IMR-90 (cell line): Measurements from ENCODE around the gene LTBP2. TPM values are rescaled to one million over a fixed set of nuclear protein-coding genes. Genes with fewer than 3 reads are reported as not detected.

Experiments
- ATAC-seq: fragments of 200-7000 bp; cut with Tn5 transposase; 2 replicates; pipeline ENCODE4 v1.9.1; 2020; ENCODE audit warnings: low read depth, mild to moderate bottlenecking, moderate library complexity
- BruUV-seq: library from RNA; stranded (reverse); fragments of 400-500 nt; replicated peaks from 2 replicates; lab custom pipeline; 2021; lab: Mats Ljungman, UMichigan
- CTCF ChIA-PET: fragments of 300-600 bp; formaldehyde crosslinking; extraction: SDS; loops from one replicate; lab custom pipeline; 2021; ENCODE audit warnings: antibody characterized with exemption; lab: Yijun Ruan, JAX
- POLR2A ChIA-PET: fragments of 300-600 bp; sonication (Branson Sonifier 250); formaldehyde crosslinking; loops from one replicate; lab custom pipeline; 2022; ENCODE audit warnings: antibody characterized with exemption; ENCODE audit not compliant: unreplicated experiment; lab: Charles Lee
- DNase-seq: peaks from one replicate; pipeline ENCODE4 v3.0.0; 2013
- H2AFZ ChIP-seq: replicated peaks from 2 replicates; pipeline ENCODE3; 2013; ENCODE audit warnings: low read length, mild to moderate bottlenecking; ENCODE audit not compliant: poor library complexity
- H2AK5ac ChIP-seq: 2 replicates; pipeline ENCODE4 v1.6.1; 2013; ENCODE audit warnings: low read depth, low read length, inconsistent platforms
- H2AK9ac ChIP-seq: replicated peaks from 2 replicates; pipeline ENCODE3; 2013; ENCODE audit warnings: mild to moderate bottlenecking, low read depth, low read length, moderate library complexity; ENCODE audit not compliant: poor library complexity
- H2BK120ac ChIP-seq: 2 replicates; pipeline ENCODE4 v1.6.1; 2013; ENCODE audit warnings: low read depth, low read length, inconsistent platforms
- H2BK15ac ChIP-seq: 3 replicates; pipeline ENCODE4 v1.6.1; 2013; ENCODE audit warnings: low read depth, low read length, inconsistent platforms
- H2BK20ac ChIP-seq: 2 replicates; pipeline ENCODE4 v1.6.1; 2013; ENCODE audit warnings: low read depth, mild to moderate bottlenecking, inconsistent platforms, low read length, moderate library complexity
- H2BK5ac ChIP-seq: 2 replicates; pipeline ENCODE4 v1.6.1; 2013; ENCODE audit warnings: mild to moderate bottlenecking, low read depth, low read length, inconsistent platforms; ENCODE audit not compliant: poor library complexity, severe bottlenecking
- H3K14ac ChIP-seq: replicated peaks from 2 replicates; pipeline ENCODE4 v1.6.1; 2013; ENCODE audit warnings: low read depth, low read length, inconsistent platforms
- H3K18ac ChIP-seq: 2 replicates; pipeline ENCODE4 v1.6.1; 2013; ENCODE audit warnings: low read depth, low read length, control low read depth
- H3K23ac ChIP-seq: 2 replicates; pipeline ENCODE4 v1.6.1; 2013; ENCODE audit warnings: low read depth, low read length, inconsistent platforms
- H3K27ac ChIP-seq: 2 replicates; pipeline ENCODE4 v1.5.1; 2013; ENCODE audit warnings: mild to moderate bottlenecking, control low read depth, low read length; ENCODE audit not compliant: insufficient read depth
- H3K27me3 ChIP-seq: 2 replicates; pipeline ENCODE4 v1.6.1; 2013; ENCODE audit warnings: low read length; ENCODE audit not compliant: control insufficient read depth, insufficient read depth
- H3K36me3 ChIP-seq: 2 replicates; pipeline ENCODE4 v1.6.1; 2013; ENCODE audit warnings: low read length, mixed read lengths; ENCODE audit not compliant: control insufficient read depth, insufficient read depth
- H3K4ac ChIP-seq: 2 replicates; pipeline ENCODE4 v1.6.1; 2013; ENCODE audit warnings: low read depth, low read length, inconsistent platforms
- H3K4me1 ChIP-seq: 2 replicates; pipeline ENCODE4 v1.6.1; 2013; ENCODE audit warnings: low read length, mixed read lengths; ENCODE audit not compliant: control insufficient read depth, insufficient read depth
- H3K4me2 ChIP-seq: 2 replicates; pipeline ENCODE4 v1.6.1; 2013; ENCODE audit warnings: low read depth, mild to moderate bottlenecking, control low read depth, low read length, moderate library complexity
- H3K4me3 ChIP-seq: 2 replicates; pipeline ENCODE4 v1.5.1; 2013; ENCODE audit warnings: low read depth, mild to moderate bottlenecking, control low read depth, low read length, moderate library complexity; ENCODE audit not compliant: insufficient read depth
- H3K56ac ChIP-seq: 2 replicates; pipeline ENCODE4 v1.6.1; 2013; ENCODE audit warnings: low read length, inconsistent platforms; ENCODE audit not compliant: insufficient read depth; ENCODE audit errors: extremely low read depth
- H3K79me1 ChIP-seq, 2 experiments: 2 replicates each; pipeline ENCODE4 v1.6.1; 2013; ENCODE audit warnings: low read length in 2 of 2, inconsistent platforms in 1 of 2, low read depth in 1 of 2
- H3K9ac ChIP-seq: 2 replicates; pipeline ENCODE4 v1.6.1; 2013; ENCODE audit warnings: low read depth, low read length, control low read depth
- H3K9me1 ChIP-seq: 2 replicates; pipeline ENCODE4 v1.6.1; 2013; ENCODE audit warnings: low read length, inconsistent platforms; ENCODE audit not compliant: insufficient read depth
- H3K9me3 ChIP-seq: 2 replicates; pipeline ENCODE4 v1.6.1; 2013; ENCODE audit warnings: low read length; ENCODE audit not compliant: control insufficient read depth, insufficient read depth
- H4K20me1 ChIP-seq: 2 replicates; pipeline ENCODE4 v1.6.1; 2013; ENCODE audit warnings: low read length, inconsistent platforms; ENCODE audit not compliant: insufficient read depth
- H4K5ac ChIP-seq: 2 replicates; pipeline ENCODE4 v1.6.1; 2013; ENCODE audit warnings: mild to moderate bottlenecking, low read depth, low read length, control low read depth
- H4K8ac ChIP-seq, 2 experiments: 2 replicates each; pipeline ENCODE4 v1.6.1; 2013; ENCODE audit warnings: low read depth in 2 of 2, low read length in 2 of 2, control low read depth in 1 of 2, inconsistent platforms in 1 of 2
- H4K91ac ChIP-seq: 2 replicates; pipeline ENCODE4 v1.6.1; 2013; ENCODE audit warnings: low read depth, low read length, inconsistent platforms; ENCODE audit not compliant: insufficient read depth
- BHLHE40 ChIP-seq: fragments of 150-350 bp; IDR thresholded peaks from 2 replicates; pipeline ENCODE4 v1.6.1; 2016; ENCODE audit warnings: mild to moderate bottlenecking, low read depth, low read length
- CHD1 ChIP-seq: IDR thresholded peaks from 2 replicates; pipeline ENCODE4 v1.6.1; 2012; ENCODE audit warnings: low read depth, low read length, improper control_type of control experiment
- CTCF ChIP-seq: conservative IDR thresholded peaks from 2 replicates; pipeline ENCODE4 v1.5.1; 2012; ENCODE audit warnings: mild to moderate bottlenecking, low read depth, low read length, improper control_type of control experiment
- FOS ChIP-seq: fragments of 150-350 bp; IDR thresholded peaks from 2 replicates; pipeline ENCODE4 v1.6.1; 2016; ENCODE audit warnings: low read depth, low read length
- MAFK ChIP-seq: IDR thresholded peaks from 2 replicates; pipeline ENCODE4 v1.6.1; 2012; ENCODE audit warnings: low read depth, low read length, improper control_type of control experiment
- MAZ ChIP-seq: IDR thresholded peaks from 2 replicates; pipeline ENCODE4 v1.6.1; 2012; ENCODE audit warnings: low read depth, mild to moderate bottlenecking, low read length, improper control_type of control experiment, moderate library complexity, borderline replicate concordance
- MXI1 ChIP-seq: IDR thresholded peaks from 2 replicates; pipeline ENCODE4 v1.6.1; 2012; ENCODE audit warnings: low read depth, mild to moderate bottlenecking, low read length, moderate library complexity, borderline replicate concordance
- NFE2L2 ChIP-seq: fragments of 150-350 bp; IDR thresholded peaks from 2 replicates; pipeline ENCODE4 v1.6.1; 2016; ENCODE audit warnings: low read depth, mild to moderate bottlenecking, low read length
- POLR2A ChIP-seq: IDR thresholded peaks from 2 replicates; pipeline ENCODE4 v1.6.1; 2012; ENCODE audit warnings: mild to moderate bottlenecking, low read depth, low read length
- RAD21 ChIP-seq: IDR thresholded peaks from 2 replicates; pipeline ENCODE4 v1.6.1; 2012; ENCODE audit warnings: low read length, improper control_type of control experiment
- RCOR1 ChIP-seq: IDR thresholded peaks from 2 replicates; pipeline ENCODE4 v1.6.1; 2012; ENCODE audit warnings: mild to moderate bottlenecking, low read length, improper control_type of control experiment; ENCODE audit not compliant: insufficient replicate concordance
- RFX5 ChIP-seq: IDR thresholded peaks from 2 replicates; pipeline ENCODE4 v1.8.0; 2012; ENCODE audit warnings: low read depth, mild to moderate bottlenecking, low read length, moderate library complexity
- USF2 ChIP-seq: fragments of 150-350 bp; IDR thresholded peaks from 2 replicates; pipeline ENCODE4 v1.6.1; 2017; ENCODE audit warnings: mild to moderate bottlenecking, antibody characterized with exemption, low read length, low read depth
- WGBS, 2 experiments: methylation state at CpG; one replicate each; pipeline versions ENCODE4 v1.1.5 to v1.1.7; 2013; ENCODE audit warnings: missing lambda C conversion rate in 2 of 2; ENCODE audit not compliant: insufficient read length in 1 of 2; ENCODE audit errors: extremely low coverage in 2 of 2; 5-methylcytosine and 5-hydroxymethylcytosine counted together
- dilution Hi-C: fragments of 300-500 bp; cut with HindIII; formaldehyde crosslinking; loops from one replicate; pipeline ENCODE4 v1.14.3; 2018; ENCODE audit warnings: low sequenced_read_pairs; ENCODE audit not compliant: unreplicated experiment
- in situ Hi-C: fragments of 300-500 bp; cut with MboI; formaldehyde crosslinking; loops from 3 replicates; pipeline ENCODE4 v1.14.3; 2019; ENCODE audit warnings: low sequenced_read_pairs, inconsistent platforms, mixed read lengths
- intact Hi-C: fragments of 100-400 bp; cut with micrococcal nuclease; formaldehyde crosslinking; loops from 2 replicates; pipeline ENCODE4 v1.10.0; 2022
- polyA plus RNA-seq, 3 experiments: library from polyadenylated mRNA; depleted of rRNA; stranded (reverse); fragments of >200 nt; gene quantifications; 2 replicates each; pipeline ENCODE4 v1.2.3, GENCODE V29; 2012; ENCODE audit warnings: low replicate concordance in 1 of 3
- total RNA-seq: library from RNA; depleted of rRNA; stranded (reverse); fragments of >200 nt; gene quantifications from 2 replicates; pipeline ENCODE4 v1.2.3, GENCODE V29; 2012
- TF ChIP-seq, protein P1 (sequence below): fragments of 150-350 bp; IDR thresholded peaks from 2 replicates; pipeline ENCODE4 v1.6.1; 2016; ENCODE audit warnings: low read depth, mild to moderate bottlenecking, low read length, moderate library complexity, borderline replicate concordance

Gene LTBP2
- total and polyA plus RNA-seq, 2 of the 4 experiments (the other 2 are of a cell fraction), result 23.8 to 79.3 TPM

DNA sequence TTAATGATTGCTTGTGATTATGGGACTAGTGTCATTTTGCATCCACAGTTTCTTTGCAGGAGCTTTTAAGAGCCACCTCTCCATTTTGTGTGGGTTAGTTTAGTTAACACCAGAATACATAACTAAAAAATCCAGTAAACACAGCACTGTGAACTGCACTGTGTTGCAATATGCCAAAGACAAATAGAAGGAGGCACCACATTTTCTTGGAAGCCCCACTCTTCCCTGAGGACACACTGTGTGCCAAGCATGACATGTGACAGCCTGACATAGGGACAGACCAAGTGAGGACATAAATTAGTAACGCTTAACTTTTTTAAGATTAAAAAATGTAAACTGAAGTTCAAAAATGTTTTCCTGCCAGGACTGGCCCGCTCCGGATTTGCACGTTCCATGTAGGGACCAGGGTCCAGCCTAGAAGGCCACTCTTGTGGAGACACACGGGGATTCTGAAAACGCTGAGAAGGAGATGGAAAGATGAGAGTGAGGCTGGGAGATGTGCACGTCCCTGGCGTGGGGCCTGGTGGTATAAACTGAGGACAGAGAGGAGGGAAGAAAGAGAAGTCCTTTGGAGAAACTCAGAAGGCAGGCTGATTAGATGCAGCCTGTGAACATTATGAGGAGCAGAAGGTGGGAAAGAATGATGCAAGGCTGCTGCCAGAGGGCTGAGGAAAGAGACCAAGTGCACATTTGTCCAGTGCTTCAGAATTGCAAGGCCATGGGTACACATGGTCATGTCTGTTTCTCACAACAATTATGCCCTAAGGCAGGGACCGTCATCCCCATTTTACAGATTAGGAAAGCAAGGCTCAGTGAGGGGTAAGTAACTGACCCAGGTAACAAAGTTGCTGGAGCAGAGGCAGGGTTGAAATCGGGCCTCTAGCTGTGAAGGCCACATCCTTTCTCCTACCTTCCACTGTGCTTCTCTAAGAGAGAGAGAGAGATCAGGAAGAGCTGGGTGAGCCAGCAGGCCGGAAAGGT lies 73.3 kb downstream of the LTBP2 start:
- WGBS, 2 experiments, result 65% methylated on average over 8 of the region's 11 CpGs; no CpG with 5 or more reads in 1 of the 2 experiments
- in situ Hi-C loops, result no loop called here
- no peak for DNase-seq
- TF ChIP-seq RCOR1, result no peak
- TF ChIP-seq BHLHE40, result no peak
- TF ChIP-seq CTCF, result no peak
- TF ChIP-seq USF2, result no peak
- TF ChIP-seq MAZ, result no peak
- TF ChIP-seq MXI1, result no peak
- TF ChIP-seq RFX5, result no peak
- TF ChIP-seq RAD21, result no peak
- TF ChIP-seq, protein P1, sequence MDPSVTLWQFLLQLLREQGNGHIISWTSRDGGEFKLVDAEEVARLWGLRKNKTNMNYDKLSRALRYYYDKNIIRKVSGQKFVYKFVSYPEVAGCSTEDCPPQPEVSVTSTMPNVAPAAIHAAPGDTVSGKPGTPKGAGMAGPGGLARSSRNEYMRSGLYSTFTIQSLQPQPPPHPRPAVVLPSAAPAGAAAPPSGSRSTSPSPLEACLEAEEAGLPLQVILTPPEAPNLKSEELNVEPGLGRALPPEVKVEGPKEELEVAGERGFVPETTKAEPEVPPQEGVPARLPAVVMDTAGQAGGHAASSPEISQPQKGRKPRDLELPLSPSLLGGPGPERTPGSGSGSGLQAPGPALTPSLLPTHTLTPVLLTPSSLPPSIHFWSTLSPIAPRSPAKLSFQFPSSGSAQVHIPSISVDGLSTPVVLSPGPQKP, result no peak
- TF ChIP-seq POLR2A, result no peak
- TF ChIP-seq NFE2L2, result no peak
- TF ChIP-seq FOS, result no peak
- TF ChIP-seq MAFK, result no peak
- TF ChIP-seq CHD1, result no peak

More for the DNA sequence above, 73.3 kb downstream of the LTBP2 start:
- no peak overlapping the region for H2BK20ac ChIP-seq
- H3K18ac ChIP-seq, result no peak overlapping the region
- no peaks in the 10 kb centered on the region for H3K4me1 ChIP-seq
- POLR2A ChIA-PET, result no interaction called here
- no peak overlapping the region for H2BK120ac ChIP-seq
- no peak overlapping the region for H3K56ac ChIP-seq
- BruUV-seq, result no TSS peak
- no peak overlapping the region for H4K8ac ChIP-seq
- H3K4ac ChIP-seq, result no peak overlapping the region
- H2BK15ac ChIP-seq, result no peak overlapping the region
- H4K5ac ChIP-seq, result no peak overlapping the region
- no peak for ATAC-seq
- H3K27me3 ChIP-seq, result no peaks in the 10 kb centered on the region
- no peak overlapping the region for H3K27ac ChIP-seq
- H4K20me1 ChIP-seq, result no peaks in the 10 kb centered on the region
- no peak overlapping the region for H2BK5ac ChIP-seq
- no peak overlapping the region for H3K9ac ChIP-seq
- H3K23ac ChIP-seq, result no peak overlapping the region
- CTCF ChIA-PET, result no interaction called here
- H2AK9ac ChIP-seq, result no peak overlapping the region
- H3K9me3 ChIP-seq, result no peaks in the 10 kb centered on the region
- H3K4me3 ChIP-seq, result no peak overlapping the region
- H4K91ac ChIP-seq, result no peak overlapping the region
- dilution Hi-C loops, result no loop called here
- H3K9me1 ChIP-seq, result peaks cover 5% of the 10 kb centered on the region; the same call in 1 of the 2 replicates
- no peak overlapping the region for H3K14ac ChIP-seq
- H3K36me3 ChIP-seq, result peaks cover 2% of the 10 kb centered on the region; the same call in 1 of the 2 replicates
- no peak overlapping the region for H3K4me2 ChIP-seq
- no peak overlapping the region for H2AFZ ChIP-seq
- intact Hi-C loops, result no loop called here
- H2AK5ac ChIP-seq, result no peak overlapping the region
- peaks cover 0 to 5% of the 10 kb centered on the region in 2 experiments; a peak in 2 of 4 replicates for H3K79me1 ChIP-seq
